NCI-H2196 treated with DMSO at 0.1 percent for 48 hours (cell line): Measurements from ENCODE around the gene JSRP1.

Source experiments
- DNase-seq: peaks from one replicate; lab custom pipeline; 2025; ENCODE audit not compliant: unreplicated experiment; lab: John Stamatoyannopoulos, UW

JSRP1 gene

GRCh38 chr19:2232286-2233151 is 23.7 kb downstream of the JSRP1 start:
- no peak for DNase-seq

DNA sequence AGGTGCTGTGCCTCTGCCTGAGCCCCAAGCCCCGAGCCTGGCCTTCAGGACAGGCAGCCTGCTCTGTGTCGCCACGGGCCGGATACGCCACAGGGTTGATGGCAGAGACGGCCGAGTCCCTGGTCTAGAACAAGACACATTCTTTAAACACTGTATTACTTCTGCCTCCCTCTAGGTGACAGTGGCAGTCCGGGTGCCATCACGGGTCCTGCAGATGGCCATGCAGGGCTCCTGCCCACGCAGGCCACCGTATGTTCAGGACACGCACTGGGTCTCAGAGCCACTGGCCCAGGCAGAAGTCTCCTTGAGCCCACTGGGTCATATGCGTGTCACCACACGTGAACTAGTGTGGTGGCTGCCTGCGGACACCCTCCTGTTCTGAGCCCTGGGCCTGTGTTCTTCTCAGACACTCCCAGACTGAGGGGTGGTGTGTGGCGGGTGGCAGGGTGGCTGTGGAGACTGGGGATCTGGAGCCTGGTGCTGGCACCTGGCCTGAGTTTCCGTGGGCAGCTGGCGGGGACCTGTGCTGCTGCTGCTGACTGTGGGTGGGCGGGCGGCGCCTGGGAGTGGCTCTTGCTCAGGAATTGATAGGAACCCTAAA is 24.5 kb downstream of the JSRP1 start:
- DNase-seq: no peak

DNA sequence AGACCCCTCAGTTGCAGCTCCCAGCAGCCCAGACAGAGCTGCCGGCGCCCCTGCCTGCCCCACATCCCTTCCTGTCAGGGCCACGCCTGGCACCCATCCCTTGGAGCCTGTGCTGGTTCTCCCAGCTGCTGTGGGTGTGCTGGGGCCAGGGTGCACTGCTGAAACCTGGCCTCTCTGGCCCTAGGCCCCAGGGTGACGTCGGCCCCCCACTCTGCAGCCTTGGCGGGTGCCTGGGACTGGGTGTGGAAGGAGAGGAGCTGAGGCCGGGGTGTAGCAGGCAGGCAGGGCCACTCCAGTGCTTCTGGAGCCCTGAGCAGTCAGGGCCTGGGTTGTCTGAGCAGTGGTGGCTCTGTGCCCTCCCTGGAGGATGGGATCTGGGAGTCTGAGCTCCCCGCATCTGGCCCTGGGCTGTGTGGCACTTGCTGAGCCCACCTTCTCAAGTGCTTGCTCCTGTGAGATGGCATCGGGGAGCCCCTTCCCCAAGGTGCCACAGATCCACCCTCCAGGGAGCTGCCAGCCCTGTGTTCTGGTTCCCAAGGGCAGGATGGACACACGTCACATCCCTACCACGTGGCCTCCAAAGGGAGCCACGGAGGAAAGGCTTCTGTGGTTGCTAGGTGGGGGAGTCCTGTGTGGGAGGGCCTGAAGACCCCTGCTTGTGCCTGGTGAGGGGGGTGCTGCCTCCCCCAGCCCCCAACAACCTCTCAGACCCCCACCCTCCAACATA is 25.2 kb downstream of the JSRP1 start:
- DNase-seq: no peak

GRCh38 chr19:2230033-2230531 is 26.1 kb downstream of the JSRP1 start:
- no peak for DNase-seq

- no peak for DNase-seq
Measured at GRCh38 chr19:2229103-2230032, 26.8 kb downstream of the JSRP1 start.

DNA sequence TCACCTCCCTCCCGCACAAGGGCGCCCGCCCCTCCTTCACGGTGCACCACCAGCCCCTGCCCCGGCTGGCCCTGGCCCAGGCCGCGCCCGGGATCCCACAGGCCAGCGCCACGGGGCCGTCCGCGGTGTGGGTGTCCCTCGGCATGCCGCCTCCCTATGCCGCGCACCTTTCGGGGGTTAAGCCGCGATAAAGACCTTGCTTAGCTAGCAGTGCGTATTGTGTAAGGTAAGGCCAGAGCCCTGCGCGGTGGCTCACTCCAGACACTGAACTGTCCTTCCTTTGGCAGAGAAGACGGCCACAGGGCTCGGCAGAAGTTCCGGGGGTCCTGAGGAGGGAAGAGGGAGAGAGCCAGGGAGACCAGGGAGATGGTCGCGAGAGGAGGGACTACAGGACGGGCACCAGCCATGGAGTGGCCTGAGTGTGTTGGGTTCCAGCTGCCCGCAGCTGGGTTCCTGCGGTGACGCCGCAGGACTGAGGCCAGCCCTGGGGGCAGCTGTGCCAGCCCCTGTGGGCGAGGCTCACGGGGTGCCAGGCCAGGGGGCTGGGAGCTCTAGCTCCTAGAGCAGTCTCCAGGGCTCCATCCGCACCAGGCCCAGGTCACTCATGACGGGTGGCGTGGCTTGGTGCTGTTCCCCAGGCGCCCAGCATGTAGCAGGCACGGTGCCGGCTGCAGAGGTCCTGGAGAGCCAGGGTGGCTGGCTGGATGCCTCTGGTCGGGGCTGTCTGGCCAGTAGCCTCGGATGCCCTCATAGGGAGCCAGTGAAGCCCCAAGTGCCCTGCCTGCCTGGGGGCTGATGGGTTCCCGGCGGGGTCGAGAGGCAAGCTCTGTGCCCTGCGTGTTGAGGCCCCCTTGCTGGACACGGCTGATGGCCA is 27.8 kb downstream of the JSRP1 start:
- DNase-seq: no peak

GRCh38 chr19:2227415-2228156 is 28.6 kb downstream of the JSRP1 start:
- DNase-seq: no peak

GRCh38 chr19:2226840-2227360 is 29.3 kb downstream of the JSRP1 start:
- DNase-seq: no peak

GRCh38 chr19:2226051-2226839 is 30.0 kb downstream of the JSRP1 start:
- DNase-seq: no peak

DNA sequence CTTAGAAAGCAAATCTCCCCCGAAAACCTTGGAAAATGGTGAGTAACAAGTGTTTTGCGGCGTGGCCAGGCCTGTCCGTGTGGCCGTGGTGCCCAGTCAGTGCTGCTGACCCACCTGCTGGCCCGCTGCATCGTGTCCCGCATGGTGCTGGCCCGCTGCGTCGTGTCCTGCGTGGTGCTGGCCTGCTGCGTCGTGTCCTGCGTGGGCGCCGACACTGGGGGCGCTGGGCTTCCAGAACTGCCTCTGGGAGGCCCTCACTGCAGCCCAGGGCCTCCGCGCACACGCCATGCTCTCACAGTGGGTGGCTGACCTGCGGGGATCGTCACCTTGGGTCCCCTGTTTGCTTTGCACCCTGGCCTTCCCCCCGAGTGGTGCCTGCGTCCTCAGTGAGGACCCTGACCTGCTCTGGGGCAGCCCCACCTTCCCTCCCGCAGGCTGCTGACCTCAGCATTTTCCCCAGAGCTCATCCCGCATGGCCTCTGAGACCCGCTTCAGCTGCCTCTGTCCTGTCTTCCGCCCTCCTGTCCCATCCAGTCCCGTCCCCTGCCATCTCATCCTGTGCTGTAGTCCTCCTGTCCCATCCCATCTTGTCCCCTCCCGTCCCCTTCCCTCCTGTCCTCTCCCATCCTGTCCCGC is 30.7 kb downstream of the JSRP1 start:
- DNase-seq: no peak

DNA sequence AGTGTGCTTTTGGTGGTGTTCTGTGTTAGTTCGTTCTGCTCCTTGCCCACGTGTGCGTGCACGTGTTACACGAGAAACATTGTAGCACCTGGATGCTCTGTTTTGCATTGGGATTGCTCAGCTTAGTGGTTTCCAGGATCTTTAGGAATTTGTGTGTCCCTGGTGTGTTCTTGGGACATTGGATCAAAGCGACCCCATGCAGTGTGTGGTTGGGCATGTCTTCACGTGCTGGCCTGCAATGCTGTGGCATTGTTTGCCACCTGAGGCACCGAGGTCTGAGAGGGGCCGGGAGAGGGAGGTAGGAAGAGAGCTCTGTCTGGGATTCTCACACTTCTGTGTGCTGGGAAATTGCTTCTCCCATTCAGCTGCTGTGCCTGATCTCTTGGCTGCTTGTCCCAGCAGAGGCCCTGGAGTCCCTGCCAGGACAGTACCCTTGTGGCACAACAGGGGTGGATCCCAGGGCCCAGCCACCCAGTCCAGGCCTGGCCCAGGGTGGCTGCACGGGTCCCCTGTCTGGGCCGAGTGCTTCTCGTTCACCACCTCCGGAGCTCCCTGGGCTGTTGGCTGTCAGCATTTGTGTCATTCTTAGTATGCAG is 31.4 kb downstream of the JSRP1 start:
- no peak for DNase-seq

- DNase-seq: no peak
Measured at GRCh38 chr19:2223959-2224358, 32.3 kb downstream of the JSRP1 start.

GRCh38 chr19:2223391-2223790 is 32.8 kb downstream of the JSRP1 start:
- DNase-seq: no peak

DNA sequence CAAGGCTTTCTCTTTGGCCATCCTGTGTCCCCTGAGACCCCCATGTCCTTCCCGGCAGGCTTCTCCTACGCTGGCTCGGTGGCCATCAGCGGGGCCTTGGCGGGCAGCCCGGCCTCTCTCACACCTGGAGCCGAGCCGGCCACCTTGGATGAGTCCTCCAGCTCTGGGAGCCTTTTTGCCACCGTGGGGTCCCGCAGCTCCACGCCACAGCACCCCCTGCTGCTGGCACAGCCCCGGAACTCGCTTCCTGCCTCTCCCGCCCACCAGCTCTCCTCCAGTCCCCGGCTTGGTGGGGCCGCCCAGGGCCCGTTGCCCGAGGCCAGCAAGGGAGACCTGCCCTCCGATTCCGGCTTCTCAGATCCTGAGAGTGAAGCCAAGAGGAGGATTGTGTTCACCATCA is 34.3 kb downstream of the JSRP1 start:
- DNase-seq: no peak

DNA sequence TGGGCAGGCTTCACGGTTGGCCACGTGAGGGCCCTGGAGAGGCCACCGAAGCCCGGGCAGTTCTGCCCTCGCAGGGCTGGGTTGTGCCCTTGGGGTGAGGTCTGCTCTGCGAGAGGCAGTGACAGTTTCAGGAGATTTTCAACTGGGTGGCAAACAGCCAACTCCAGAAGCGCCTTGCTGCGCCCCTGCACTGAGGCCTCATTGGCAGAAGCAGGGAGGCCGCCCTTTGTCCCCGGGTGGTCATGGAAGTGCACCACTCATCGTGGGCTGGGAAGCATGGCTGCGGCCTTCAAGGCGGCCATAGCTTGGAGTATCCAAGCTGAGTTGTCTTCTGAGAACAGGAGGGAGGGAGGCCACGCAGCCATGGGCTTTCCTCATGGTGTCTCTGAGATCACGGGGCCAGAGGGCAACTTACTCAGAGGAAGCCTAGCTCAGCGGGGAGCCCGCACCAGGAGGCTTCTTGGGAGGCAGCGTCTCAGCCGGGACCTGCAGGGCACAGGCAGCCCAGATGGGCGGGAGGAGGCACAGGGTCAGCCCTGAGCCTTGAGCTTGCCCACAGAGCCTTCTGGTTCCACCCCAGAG is 34.9 kb downstream of the JSRP1 start:
- no peak for DNase-seq

DNA sequence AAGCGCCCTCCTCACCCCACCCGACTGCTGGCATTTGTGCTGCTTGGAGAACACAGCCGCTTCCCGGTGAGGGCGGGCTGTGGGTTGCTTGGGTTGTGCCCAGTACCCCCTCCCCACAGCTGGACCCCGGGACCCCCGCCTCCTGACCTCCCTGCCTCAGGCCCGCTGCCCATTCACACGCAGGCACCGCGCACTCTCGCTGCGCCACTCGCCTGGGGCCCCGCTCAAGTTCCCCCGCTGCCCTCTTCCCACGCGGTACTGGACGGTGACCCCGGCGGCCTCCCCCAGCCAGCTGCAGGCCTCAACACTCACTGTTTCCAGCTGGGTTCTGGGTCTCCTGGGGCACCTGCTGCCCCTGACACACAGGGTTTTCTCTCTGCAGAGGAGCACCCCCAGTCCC is 36.5 kb downstream of the JSRP1 start:
- no peak for DNase-seq

DNA sequence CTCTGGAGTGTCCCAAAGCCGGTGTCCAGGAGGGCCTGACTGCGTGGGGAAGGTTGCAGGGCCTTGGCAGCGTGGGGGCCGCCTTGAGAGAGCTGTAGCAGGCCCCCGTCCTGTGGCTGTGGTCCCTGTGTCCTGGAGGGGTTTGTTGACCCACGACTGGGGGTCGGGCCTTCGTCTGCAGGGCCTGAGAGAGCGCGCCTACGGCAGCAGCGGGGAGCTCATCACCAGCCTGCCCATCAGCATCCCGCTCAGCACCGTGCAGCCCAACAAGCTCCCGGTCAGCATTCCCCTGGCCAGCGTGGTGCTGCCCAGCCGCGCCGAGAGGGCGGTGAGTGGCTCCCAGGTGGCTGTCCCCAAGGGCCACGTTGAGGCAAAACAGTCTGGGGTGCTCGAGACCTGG is 38.6 kb downstream of the JSRP1 start:
- DNase-seq: no peak
